ENCODE results near the gene INTS14. TPM values are rescaled to one million over a fixed set of nuclear protein-coding genes. Genes with fewer than 3 reads are reported as not detected.
A peak's percentile ranks its signal among the peaks of the same experiment; 100 is the strongest.

Gene INTS14
- polyA plus RNA-seq, 1 experiment: 56.6 TPM

GRCh38 chr15:65641768-65642475, 31.0 kb upstream of the INTS14 start:
- Histone ChIP-seq H3K4me3 (ENCODE audit: low read depth, low read length) (no peak overlapping the region), H3K9me3 (ENCODE audit: control insufficient read depth, insufficient read depth, low read length) (no peaks in the 10 kb centered on the region), H3K27ac (ENCODE audit: low read depth, low read length) (no peak overlapping the region), H3K27me3 (ENCODE audit: control insufficient read depth, insufficient read depth, low read length) (no peaks in the 10 kb centered on the region)
- no peak for TF ChIP-seq CTCF (IDR thresholded peaks at IDR 0.05; ENCODE audit: low read depth, low read length)
- ChIA-PET CTCF (interaction anchor here (0.7 to 1.4 kb wide), 3 partner anchors 9 to 182 kb away, joined by 3 read pairs; partner anchors contain the start of gene INTS14), POLR2A (no interaction called here)
- no peak for DNase-seq (ENCODE audit: low read depth, low spot score)

DNA sequence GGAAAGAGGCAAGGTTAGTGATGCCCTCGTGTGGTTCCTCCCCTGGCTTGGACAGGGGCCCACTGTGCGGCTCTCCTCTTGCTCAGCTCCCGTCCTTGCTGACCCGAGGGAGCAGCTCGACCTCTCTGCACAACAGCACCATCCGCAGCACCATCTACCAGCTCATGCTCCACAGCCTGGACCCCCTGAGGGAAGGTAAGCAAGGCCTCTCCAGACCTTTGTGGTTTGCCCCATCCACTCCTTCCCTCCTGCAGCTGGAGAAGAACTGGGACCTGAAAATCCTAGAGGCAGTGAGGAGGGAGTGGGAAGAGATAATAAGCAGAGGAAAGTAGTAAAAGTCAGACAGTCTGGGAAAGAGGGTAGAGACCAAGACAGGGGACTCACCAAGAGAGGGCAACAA, 28.6 kb upstream of the INTS14 start:
- H3K9me3 ChIP-seq (ENCODE audit: control insufficient read depth, insufficient read depth, low read length): no peaks in the 10 kb centered on the region
- no peak for DNase-seq (ENCODE audit: low read depth, low spot score)
- ChIA-PET POLR2A (no interaction called here), CTCF (interaction anchor here (0.6 to 4.4 kb wide), 13 partner anchors 11 to 264 kb away, joined by 3 to 26 read pairs (median 5); no protein-coding TSS in a partner anchor)
- no peak overlapping the region for H3K27ac ChIP-seq (ENCODE audit: low read depth, low read length)
- TF ChIP-seq CTCF (IDR thresholded peaks at IDR 0.05; ENCODE audit: low read depth, low read length): no peak
- no peaks in the 10 kb centered on the region for H3K27me3 ChIP-seq (ENCODE audit: control insufficient read depth, insufficient read depth, low read length)
- H3K4me3 ChIP-seq (ENCODE audit: low read depth, low read length): no peak overlapping the region

GRCh38 chr15:65638681-65639089, 27.8 kb upstream of the INTS14 start:
- peak; percentile 55 for DNase-seq (ENCODE audit: low read depth, low spot score)
- TF ChIP-seq CTCF (IDR thresholded peaks at IDR 0.05; ENCODE audit: low read depth, low read length): peak; percentile 90
- no peaks in the 10 kb centered on the region for H3K27me3 ChIP-seq (ENCODE audit: control insufficient read depth, insufficient read depth, low read length)
- no peak overlapping the region for H3K4me3 ChIP-seq (ENCODE audit: low read depth, low read length)
- no peak overlapping the region for H3K27ac ChIP-seq (ENCODE audit: low read depth, low read length)
- ChIA-PET CTCF (interaction anchor here (0.7 to 4.4 kb wide), 30 partner anchors 8 to 298 kb away, joined by 3 to 26 read pairs (median 4); partner anchors contain the start of gene RAB11A), POLR2A (interaction anchor here (1.3 kb wide), 1 partner anchor 28 kb away, joined by 4 read pairs; the partner anchor contains the start of gene INTS14)
- no peaks in the 10 kb centered on the region for H3K9me3 ChIP-seq (ENCODE audit: control insufficient read depth, insufficient read depth, low read length)

DNA sequence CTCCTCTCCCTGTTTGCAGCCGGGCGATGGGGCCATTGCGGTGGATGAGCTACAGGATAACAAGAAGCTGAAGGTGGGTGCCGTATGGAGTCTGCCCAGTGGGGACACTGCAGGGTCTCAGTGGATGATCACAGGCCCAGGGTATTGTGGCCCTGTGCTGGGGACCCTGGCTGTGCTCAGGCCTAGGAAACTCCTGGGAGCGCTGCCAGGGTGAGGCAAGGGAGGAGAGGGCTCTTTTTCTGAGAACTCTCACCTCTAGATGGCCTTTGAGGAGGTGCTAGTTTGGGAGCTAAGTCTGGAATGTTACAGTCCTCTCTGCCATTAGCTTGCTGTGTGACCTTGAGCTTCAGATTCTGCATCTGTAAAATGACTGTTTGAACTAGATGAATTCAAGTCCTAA, 27.2 kb upstream of the INTS14 start:
- H3K27me3 ChIP-seq (ENCODE audit: control insufficient read depth, insufficient read depth, low read length): no peaks in the 10 kb centered on the region
- DNase-seq (ENCODE audit: low read depth, low spot score): no peak
- POLR2A ChIA-PET: interaction anchor here (1.3 kb wide), 1 partner anchor 27 kb away, joined by 4 read pairs; the partner anchor contains the start of gene INTS14
- H3K27ac ChIP-seq (ENCODE audit: low read depth, low read length): no peak overlapping the region
- H3K9me3 ChIP-seq (ENCODE audit: control insufficient read depth, insufficient read depth, low read length): no peaks in the 10 kb centered on the region
- CTCF ChIA-PET: interaction anchor here (0.5 to 4.4 kb wide), 32 partner anchors 8 to 298 kb away, joined by 3 to 26 read pairs (median 4); partner anchors contain the start of gene RAB11A
- no peak overlapping the region for H3K4me3 ChIP-seq (ENCODE audit: low read depth, low read length)
- no peak for TF ChIP-seq CTCF (IDR thresholded peaks at IDR 0.05; ENCODE audit: low read depth, low read length)

DNA sequence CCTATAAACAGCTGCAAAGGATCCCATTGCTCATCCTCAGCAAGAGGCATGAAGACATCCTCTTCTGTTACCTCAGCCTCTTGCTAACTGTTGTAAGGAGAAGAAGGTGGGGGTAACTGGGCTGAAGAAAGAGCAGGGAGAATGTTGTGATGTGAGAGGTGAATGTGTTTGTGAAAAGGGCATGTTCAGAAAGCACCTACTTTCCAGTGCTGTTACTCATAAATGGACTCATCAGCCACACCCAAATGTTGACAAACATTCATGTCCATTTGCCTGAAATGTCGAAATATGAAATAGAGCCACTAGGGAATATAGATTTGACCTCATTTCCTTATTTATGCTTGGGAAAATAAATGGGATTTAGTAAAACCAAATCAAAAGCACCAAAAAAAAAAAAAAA, 23.4 kb upstream of the INTS14 start:
- Histone ChIP-seq H3K9me3 (ENCODE audit: control insufficient read depth, insufficient read depth, low read length) (no peaks in the 10 kb centered on the region), H3K27ac (ENCODE audit: low read depth, low read length) (no peak overlapping the region), H3K4me3 (ENCODE audit: low read depth, low read length) (no peak overlapping the region), H3K27me3 (ENCODE audit: control insufficient read depth, insufficient read depth, low read length) (no peaks in the 10 kb centered on the region)
- ChIA-PET POLR2A (no interaction called here), CTCF (no interaction called here)
- no peak for TF ChIP-seq CTCF (IDR thresholded peaks at IDR 0.05; ENCODE audit: low read depth, low read length)
- no peak for DNase-seq (ENCODE audit: low read depth, low spot score)

Measured in AG04450 (cell line).